HepG2 (cell line): ENCODE measurements around the gene ZNF618. TPM values are rescaled to one million over a fixed set of nuclear protein-coding genes. Genes with fewer than 3 reads are reported as not detected.

ENCODE experiments used
- FOXM1 ChIP-seq: sonication (generic); formaldehyde crosslinking; IDR thresholded peaks from 2 replicates; pipeline ENCODE4 v1.5.0; 2020; ENCODE audit warnings: missing genetic modification reagents
- FOXO1 ChIP-seq: sonication (generic); formaldehyde crosslinking; IDR thresholded peaks from 2 replicates; pipeline ENCODE4 v1.4.0; 2020; ENCODE audit warnings: missing genetic modification reagents
- GABPA ChIP-seq, 2 experiments: IDR thresholded peaks; 2 replicates each; pipeline ENCODE4 v1.6.1; 2011 to 2016; ENCODE audit warnings: low read depth in 2 of 2, low read length in 1 of 2, missing biosample characterization in 1 of 2, missing genetic modification characterization in 1 of 2
- HIC2 ChIP-seq: sonication (generic); formaldehyde crosslinking; IDR thresholded peaks from 2 replicates; pipeline ENCODE4 v1.9.0; 2022; ENCODE audit warnings: low read depth, missing genetic modification reagents
- HMG20B ChIP-seq: conservative IDR thresholded peaks from 2 replicates; pipeline ENCODE4 v1.6.1; 2016; ENCODE audit warnings: missing genetic modification reagents, missing compliant biosample characterization
- KLF15 ChIP-seq: sonication (generic); formaldehyde crosslinking; IDR thresholded peaks from 2 replicates; pipeline ENCODE4 v1.8.1; 2023; ENCODE audit warnings: borderline replicate concordance, mild to moderate bottlenecking, inconsistent platforms, missing genetic modification reagents, mixed read lengths
- KLF9 ChIP-seq: IDR thresholded peaks from 2 replicates; pipeline ENCODE4 v1.6.1; 2016; ENCODE audit warnings: low read depth
- MAFF ChIP-seq: IDR thresholded peaks from 2 replicates; pipeline ENCODE4 v1.6.1; 2011; ENCODE audit warnings: low read depth, low read length, improper control_type of control experiment
- NCOA5 ChIP-seq: sonication (generic); formaldehyde crosslinking; IDR thresholded peaks from 2 replicates; pipeline ENCODE4 v1.4.0; 2020; ENCODE audit warnings: missing genetic modification reagents
- SNAPC4 ChIP-seq: sonication (generic); formaldehyde crosslinking; IDR thresholded peaks from 2 replicates; pipeline ENCODE4 v1.4.0; 2020; ENCODE audit warnings: mild to moderate bottlenecking, missing genetic modification reagents
- TBX3 ChIP-seq: fragments of 450-650 bp; IDR thresholded peaks from 2 replicates; pipeline ENCODE4 v1.6.1; 2017; ENCODE audit warnings: antibody characterized with exemption, mild to moderate bottlenecking, inconsistent platforms, borderline replicate concordance
- ZMYM3 ChIP-seq: sonication (generic); formaldehyde crosslinking; IDR thresholded peaks from 2 replicates; pipeline ENCODE4 v1.5.1; 2020; ENCODE audit warnings: mild to moderate bottlenecking, missing genetic modification reagents
- ZNF24 ChIP-seq: fragments of 450-650 bp; IDR thresholded peaks from 2 replicates; pipeline ENCODE4 v1.6.1; 2017; ENCODE audit warnings: antibody characterized with exemption, mild to moderate bottlenecking
- ZNF256 ChIP-seq: sonication (generic); formaldehyde crosslinking; conservative IDR thresholded peaks from 2 replicates; pipeline ENCODE4 v1.4.0; 2020; ENCODE audit warnings: missing genetic modification reagents
- ZNF280D ChIP-seq: sonication (generic); formaldehyde crosslinking; IDR thresholded peaks from 2 replicates; pipeline ENCODE4 v1.5.1; 2020; ENCODE audit warnings: mild to moderate bottlenecking, missing genetic modification reagents
- ZNF326 ChIP-seq: sonication (generic); formaldehyde crosslinking; IDR thresholded peaks from 2 replicates; pipeline ENCODE4 v1.4.0; 2020; ENCODE audit warnings: missing genetic modification reagents, borderline replicate concordance
- ZNF33B ChIP-seq: sonication (generic); formaldehyde crosslinking; IDR thresholded peaks from 2 replicates; pipeline ENCODE4 v1.5.1; 2020; ENCODE audit warnings: mild to moderate bottlenecking, missing genetic modification reagents
- ZNF460 ChIP-seq: sonication (generic); formaldehyde crosslinking; IDR thresholded peaks from 2 replicates; pipeline ENCODE4 v1.5.1; 2020; ENCODE audit warnings: missing genetic modification reagents, mild to moderate bottlenecking, borderline replicate concordance
- ZNF724P ChIP-seq: sonication (generic); formaldehyde crosslinking; IDR thresholded peaks from 2 replicates; pipeline ENCODE4 v1.8.0; 2022; ENCODE audit warnings: missing genetic modification reagents, borderline replicate concordance
- polyA plus RNA-seq, 8 experiments: library from polyadenylated mRNA; depleted of rRNA in 3 of 8; stranded (reverse) in 7 of 8; unstranded in 1 of 8; fragments of >200 nt; fragmentation: Illumina TruSeq in 4 of 8; extraction: Trizol in 4 of 8; gene quantifications; 2 replicates each; pipeline versions ENCODE4 v1.2.1 to v1.2.3, GENCODE V29; 2011 to 2016; ENCODE audit warnings: low read depth in 4 of 8, missing spikeins in 1 of 8, mixed read lengths in 1 of 8; ENCODE audit not compliant: insufficient read depth in 1 of 8
- total RNA-seq, 5 experiments: library from RNA; depleted of rRNA; stranded (reverse); fragments of >200 nt; fragmentation: Illumina TruSeq; extraction: Trizol; gene quantifications; 2 replicates each; pipeline ENCODE4 v1.2.3, GENCODE V29; 2016; ENCODE audit warnings: low read depth in 1 of 5

The ZNF618 gene
- total and polyA plus RNA-seq, 2 of the 13 experiments (the other 11 are each of a cell fraction or from before 2014, with no cell fraction given) = 0.07 TPM

- TF ChIP-seq MAFF (peak; percentile 34), ZNF256 (CRISPR knock-in tag) (no peak), GABPA (IDR thresholded peaks at IDR 0.05; ENCODE audit: low read depth, low read length) (no peak), GABPA (CRISPR knock-in tag; IDR thresholded peaks at IDR 0.05; ENCODE audit: low read depth) (no peak), ZNF24 (no peak), SNAPC4 (peak; percentile 56; the same call in 1 of the 2 replicates), ZNF33B (CRISPR knock-in tag) (no peak), TBX3 (peak; percentile 27; the same call in 1 of the 2 replicates), KLF9 (CRISPR knock-in tag) (no peak), FOXO1 (peak; percentile 92), HIC2 (CRISPR knock-in tag) (no peak; the same call in 1 of the 2 replicates), HMG20B (peak; percentile 61; the same call in 1 of the 2 replicates), FOXM1 (no peak), ZNF326 (CRISPR knock-in tag) (no peak), ZMYM3 (CRISPR knock-in tag) (peak; percentile 83), ZNF460 (CRISPR knock-in tag) (peak; percentile 33; the same call in 1 of the 2 replicates), ZNF280D (CRISPR knock-in tag) (no peak), NCOA5 (CRISPR knock-in tag) (no peak), KLF15 (CRISPR knock-in tag) (no peak), ZNF724P (CRISPR knock-in tag) (peak; percentile 67; the same call in 1 of the 2 replicates)
Measured at GRCh38 chr9:114080773-114081440, 204.8 kb downstream of the ZNF618 start (continued).
